GM15510 (cell line): Measurements from ENCODE around the gene RTN4IP1.

Experiments used
- POLR2A ChIP-seq: IDR thresholded peaks from 3 replicates; pipeline ENCODE4 v1.6.1; 2011; ENCODE audit warnings: borderline replicate concordance; ENCODE audit not compliant: insufficient read length; ENCODE audit errors: extremely low read depth

RTN4IP1 gene

DNA sequence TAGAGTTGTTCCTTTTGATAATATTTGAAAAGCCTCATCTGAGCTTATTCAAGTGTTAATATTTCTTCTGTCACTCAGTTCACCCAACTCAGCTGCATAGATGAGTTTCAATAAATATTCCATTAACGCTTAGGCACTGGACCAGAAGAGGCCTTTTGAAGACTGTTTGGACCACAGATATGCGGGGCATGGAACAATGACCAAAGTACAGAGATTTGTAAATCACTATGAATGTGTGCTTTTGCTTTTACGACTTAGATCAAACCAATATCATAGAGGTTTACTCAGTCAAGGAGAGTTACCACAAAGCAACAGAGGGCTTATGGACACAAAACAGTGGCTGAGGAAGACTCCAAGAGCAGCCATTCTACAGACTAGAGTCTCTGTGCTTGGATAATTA lies 99.9 kb downstream of the RTN4IP1 start:
- no peak for TF ChIP-seq POLR2A

DNA sequence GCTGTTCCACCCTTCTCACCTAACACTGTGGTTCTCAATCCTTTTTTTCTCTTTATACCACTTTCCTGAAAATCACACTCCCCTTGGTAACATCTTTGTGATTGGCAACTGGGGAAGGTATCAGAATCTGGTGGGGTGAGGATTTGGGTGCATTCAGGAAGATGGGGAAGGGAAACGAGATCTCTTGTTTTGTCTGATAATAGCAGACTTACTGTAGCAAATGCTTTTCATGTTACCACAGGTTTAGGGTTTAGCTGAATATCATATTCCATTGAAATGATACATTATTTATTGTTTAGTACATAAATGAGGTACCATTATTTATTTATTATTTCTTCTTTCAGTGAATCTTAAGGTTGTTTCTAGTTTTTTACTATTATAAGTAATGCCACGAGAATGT lies 100.8 kb downstream of the RTN4IP1 start:
- TF ChIP-seq POLR2A, result no peak

DNA sequence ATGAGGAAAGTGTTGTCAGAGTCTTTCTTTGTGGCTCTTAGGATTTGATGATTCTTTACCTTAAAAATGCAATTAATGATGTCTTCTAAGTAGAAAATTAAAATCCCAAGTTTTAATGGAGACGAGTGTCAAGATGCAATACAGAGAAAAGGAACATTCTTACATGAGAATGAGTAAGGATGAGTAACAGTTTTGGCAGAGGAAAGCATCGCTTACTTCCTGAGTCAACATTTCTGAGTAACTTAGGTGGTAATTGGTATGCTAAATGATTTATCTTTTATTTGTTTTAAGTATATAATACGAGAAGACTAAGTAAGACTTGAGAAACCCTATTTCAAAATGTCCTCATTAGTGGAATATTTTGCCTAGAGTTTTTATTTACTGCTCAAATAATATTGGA lies 101.3 kb downstream of the RTN4IP1 start:
- TF ChIP-seq POLR2A, result no peak

DNA sequence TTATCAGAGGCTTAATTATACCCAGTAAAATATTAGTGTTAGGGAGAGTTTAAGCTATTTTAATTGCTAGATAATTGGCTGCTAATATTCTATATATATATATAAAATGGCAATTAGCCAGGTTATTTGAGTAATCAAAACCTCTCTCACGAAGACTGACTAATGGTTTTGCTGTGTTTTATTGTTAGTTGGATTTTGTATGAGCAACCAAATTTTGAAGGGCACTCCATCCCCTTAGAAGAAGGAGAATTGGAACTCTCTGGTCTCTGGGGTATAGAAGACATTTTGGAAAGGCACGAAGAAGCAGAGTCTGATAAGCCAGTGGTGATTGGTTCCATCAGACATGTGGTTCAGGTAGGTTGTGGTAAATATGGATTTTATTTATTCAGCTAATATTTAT lies 102.2 kb downstream of the RTN4IP1 start:
- TF ChIP-seq POLR2A, result no peak

DNA sequence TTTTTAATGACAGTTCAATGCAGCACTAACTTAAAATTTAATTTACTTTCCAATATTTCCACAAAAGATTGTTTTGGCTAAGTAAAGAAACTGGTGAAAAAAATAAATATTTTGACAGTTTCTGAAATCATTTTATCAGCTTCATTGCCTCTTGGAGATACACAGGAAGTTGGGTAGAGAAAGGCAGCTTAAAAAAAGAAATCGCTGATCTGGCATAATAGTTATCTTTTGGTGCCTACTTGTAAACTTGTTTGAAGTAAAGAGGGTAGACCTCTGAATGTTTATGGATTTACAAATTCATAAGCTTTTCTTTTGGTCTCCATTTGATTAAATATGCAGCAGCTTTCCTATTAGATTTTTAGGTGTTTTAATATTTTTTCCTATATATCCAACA lies 103.4 kb downstream of the RTN4IP1 start:
- no peak for TF ChIP-seq POLR2A

DNA sequence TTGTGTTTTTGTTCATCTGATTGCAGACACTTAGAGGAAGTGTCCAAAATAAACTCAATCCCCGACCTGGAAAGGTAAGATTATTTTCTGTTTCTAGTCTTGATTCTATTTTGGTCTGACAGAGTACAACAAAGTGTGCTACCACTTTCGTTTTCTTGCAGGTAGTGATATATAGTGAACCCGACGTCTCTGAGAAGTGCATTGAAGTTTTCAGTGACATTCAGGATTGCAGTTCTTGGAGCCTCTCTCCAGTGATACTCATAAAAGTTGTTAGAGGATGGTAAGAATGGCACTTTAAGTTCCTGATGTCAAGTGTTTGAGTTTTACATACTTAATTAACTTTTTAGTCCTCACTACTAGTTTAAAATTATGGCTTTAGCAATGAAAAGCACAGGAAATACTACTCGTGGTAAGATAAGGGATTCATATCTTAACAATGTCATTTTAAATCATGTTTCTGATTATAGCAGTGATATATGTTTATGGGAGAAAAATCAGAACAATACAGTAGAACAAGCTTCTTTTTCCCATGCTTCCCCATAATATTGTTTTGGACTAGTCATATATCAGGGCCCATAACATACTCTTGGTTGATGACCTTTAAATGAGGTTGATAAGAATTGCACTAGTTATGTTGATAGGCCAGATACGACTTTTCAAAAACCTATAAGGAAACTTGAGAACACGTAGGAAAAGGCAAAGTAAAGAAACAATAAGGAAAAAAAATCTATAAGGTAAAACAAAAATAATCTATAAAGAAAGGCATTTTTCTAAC lies 104.0 kb downstream of the RTN4IP1 start:
- TF ChIP-seq POLR2A, result no peak

DNA sequence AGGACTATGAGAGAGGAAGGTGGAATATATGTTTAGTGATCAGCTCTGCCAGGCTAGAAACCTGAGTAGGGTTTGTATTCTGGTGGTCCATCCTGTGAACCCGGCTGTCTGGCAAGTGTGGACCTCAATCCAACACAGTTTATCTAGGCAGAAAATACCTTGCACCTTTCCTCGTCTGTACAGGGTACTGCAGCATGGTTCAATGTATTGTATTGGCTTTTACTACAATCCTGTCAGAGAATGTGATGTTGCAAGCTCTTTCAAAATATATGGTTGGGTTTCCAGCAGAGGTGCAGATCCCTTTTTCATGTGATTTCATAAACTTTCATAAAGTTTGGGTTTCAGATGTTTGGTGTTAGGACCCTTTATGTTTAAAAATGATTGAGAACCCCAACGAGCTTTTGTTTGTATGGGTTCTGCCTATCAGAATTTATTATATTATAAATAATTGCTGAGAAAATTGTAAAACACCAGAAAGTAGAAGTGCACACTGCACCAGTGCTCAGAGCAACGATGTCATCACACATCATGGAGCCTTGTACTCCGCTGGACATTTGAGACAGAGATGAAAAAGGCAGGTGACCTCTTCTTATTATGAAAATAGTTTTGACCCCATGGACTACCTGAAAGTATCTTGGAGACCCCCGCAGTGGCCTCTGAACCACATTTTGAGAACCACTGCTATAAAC lies 106.6 kb downstream of the RTN4IP1 start:
- TF ChIP-seq POLR2A, result no peak
